Suprapubic skin (tissue), 4 donors: Measurements from ENCODE around the gene CREB5. TPM values are rescaled to one million over a fixed set of nuclear protein-coding genes. Genes with fewer than 3 reads are reported as not detected.
"Not testable (repeated sequence)": the region's sequence is repeated elsewhere in the genome, so short reads cannot be mapped to it uniquely, and the experiment has no call there.

Experiments
- DNase-seq, 2 donors: peaks; one replicate each; pipeline ENCODE4 v3.0.0-alpha.2; 2019; ENCODE audit warnings: low spot score in 2 of 2
- H3K27ac ChIP-seq: fragments of 200-600 bp; sonication (generic); one replicate; pipeline ENCODE4 v1.5.1; 2019
- H3K27me3 ChIP-seq: fragments of 200-600 bp; sonication (generic); one replicate; pipeline ENCODE4 v1.5.1; 2019
- H3K36me3 ChIP-seq: fragments of 200-600 bp; sonication (generic); one replicate; pipeline ENCODE4 v1.5.1; 2019
- H3K4me1 ChIP-seq: fragments of 200-600 bp; sonication (generic); one replicate; pipeline ENCODE4 v1.5.1; 2019
- H3K4me3 ChIP-seq: fragments of 200-600 bp; sonication (generic); one replicate; pipeline ENCODE4 v1.5.1; 2019; ENCODE audit warnings: mild to moderate bottlenecking
- H3K9me3 ChIP-seq: fragments of 200-600 bp; sonication (generic); one replicate; pipeline ENCODE4 v1.5.1; 2019
- CTCF ChIP-seq, 2 donors: fragments of 200-600 bp in 1 of 2; fragments of 450-650 bp in 1 of 2; sonication (generic) in 1 of 2; IDR thresholded peaks; one replicate each; pipeline ENCODE4 v1.5.1; 2016 to 2019; ENCODE audit warnings: antibody characterized with exemption in 2 of 2, mild to moderate bottlenecking in 1 of 2, moderate library complexity in 1 of 2
- EP300 ChIP-seq: sonication (generic); formaldehyde crosslinking; IDR thresholded peaks from one replicate; pipeline ENCODE4 v1.6.1; 2017; ENCODE audit warnings: antibody characterized with exemption
- POLR2A ChIP-seq, 2 donors: fragments of 450-650 bp; IDR thresholded peaks; one replicate each; pipeline ENCODE4 v1.6.1; 2017; ENCODE audit warnings: antibody characterized with exemption in 2 of 2, mild to moderate bottlenecking in 2 of 2, moderate library complexity in 2 of 2
- POLR2AphosphoS5 ChIP-seq, 3 donors: sonication (generic); formaldehyde crosslinking; IDR thresholded peaks; one replicate each; pipeline ENCODE4 v1.6.1; 2017; ENCODE audit warnings: antibody characterized with exemption in 3 of 3
- WGBS: methylation state at CpG from one replicate; pipeline ENCODE4 v1.1.5; 2018; 5-methylcytosine and 5-hydroxymethylcytosine counted together
- total RNA-seq, 4 donors: library from RNA; depleted of rRNA; stranded (reverse); fragments of >200 nt; gene quantifications; one replicate each; pipeline ENCODE4 v1.1.0, GENCODE V29; 2016

Gene CREB5
- total RNA-seq, 4 donors from 2014 or later: 6.2 to 12.1 (median 10.0) TPM

- Histone ChIP-seq H3K9me3 (peaks cover 6% of the 10 kb centered on the region), H3K4me3 (no peak overlapping the region), H3K27me3 (no peaks in the 10 kb centered on the region), H3K36me3 (no peaks in the 10 kb centered on the region), H3K4me1 (no peaks in the 10 kb centered on the region), H3K27ac (no peak overlapping the region)
- TF ChIP-seq POLR2AphosphoS5 (IDR thresholded peaks at IDR 0.05) (no peak), POLR2A (IDR thresholded peaks at IDR 0.05) (no peak), CTCF (IDR thresholded peaks at IDR 0.05) (no peak), EP300 (no peak)
- WGBS: 94% methylated on average over 3 of the region's 3 CpGs
- DNase-seq: no peak
Observed at GRCh38 chr7:28547115-28547514, 134.8 kb downstream of the CREB5 start.

- 82% methylated on average over 5 of the region's 5 CpGs for WGBS
- peaks cover 6% of the 10 kb centered on the region for H3K9me3 ChIP-seq
- TF ChIP-seq CTCF (IDR thresholded peaks at IDR 0.05): no peak
- TF ChIP-seq EP300: no peak
- TF ChIP-seq POLR2AphosphoS5 (IDR thresholded peaks at IDR 0.05): no peak
- TF ChIP-seq POLR2A (IDR thresholded peaks at IDR 0.05): no peak
- no peaks in the 10 kb centered on the region for H3K36me3 ChIP-seq
- DNase-seq: no peak
- no peaks in the 10 kb centered on the region for H3K4me1 ChIP-seq
- no peak overlapping the region for H3K4me3 ChIP-seq
- H3K27ac ChIP-seq: no peak overlapping the region
- no peaks in the 10 kb centered on the region for H3K27me3 ChIP-seq
Observed at GRCh38 chr7:28548416-28548815, 136.1 kb downstream of the CREB5 start.

GRCh38 chr7:28549998-28550397, 137.7 kb downstream of the CREB5 start:
- TF ChIP-seq POLR2AphosphoS5 (IDR thresholded peaks at IDR 0.05): no peak
- no peak for TF ChIP-seq CTCF (IDR thresholded peaks at IDR 0.05)
- TF ChIP-seq POLR2A (IDR thresholded peaks at IDR 0.05): no peak
- no peak for TF ChIP-seq EP300
- no peaks in the 10 kb centered on the region for H3K4me1 ChIP-seq
- DNase-seq: no peak
- H3K36me3 ChIP-seq: no peaks in the 10 kb centered on the region
- H3K27me3 ChIP-seq: no peaks in the 10 kb centered on the region
- no peak overlapping the region for H3K4me3 ChIP-seq
- H3K27ac ChIP-seq: no peak overlapping the region
- WGBS: 84% methylated on average over 2 of the region's 2 CpGs
- peaks cover 6% of the 10 kb centered on the region for H3K9me3 ChIP-seq

GRCh38 chr7:28550580-28551186, 138.4 kb downstream of the CREB5 start:
- 41% methylated on average over 7 of the region's 7 CpGs for WGBS
- H3K4me1 ChIP-seq: peaks cover 2% of the 10 kb centered on the region
- no peak overlapping the region for H3K27ac ChIP-seq
- H3K4me3 ChIP-seq: no peak overlapping the region
- TF ChIP-seq CTCF (IDR thresholded peaks at IDR 0.05): no peak
- no peak for TF ChIP-seq POLR2AphosphoS5 (IDR thresholded peaks at IDR 0.05)
- TF ChIP-seq EP300: no peak
- no peak for TF ChIP-seq POLR2A (IDR thresholded peaks at IDR 0.05)
- no peak for DNase-seq
- H3K9me3 ChIP-seq: peaks cover 6% of the 10 kb centered on the region
- no peaks in the 10 kb centered on the region for H3K27me3 ChIP-seq
- no peaks in the 10 kb centered on the region for H3K36me3 ChIP-seq

GRCh38 chr7:28551331-28551730, 139.0 kb downstream of the CREB5 start:
- H3K4me3 ChIP-seq: no peak overlapping the region
- 30% methylated on average over 5 of the region's 5 CpGs for WGBS
- no peak overlapping the region for H3K27ac ChIP-seq
- H3K36me3 ChIP-seq: no peaks in the 10 kb centered on the region
- no peak for DNase-seq
- no peaks in the 10 kb centered on the region for H3K27me3 ChIP-seq
- H3K4me1 ChIP-seq: peaks cover 5% of the 10 kb centered on the region
- peaks cover 4% of the 10 kb centered on the region for H3K9me3 ChIP-seq
- TF ChIP-seq POLR2AphosphoS5 (IDR thresholded peaks at IDR 0.05) (no peak), CTCF (IDR thresholded peaks at IDR 0.05) (no peak), EP300 (no peak), POLR2A (IDR thresholded peaks at IDR 0.05) (no peak)

- not testable (repeated sequence) for H3K36me3 ChIP-seq
Observed at GRCh38 chr7:28551766-28552165, 139.4 kb downstream of the CREB5 start.

More at GRCh38 chr7:28551766-28552165, 139.4 kb downstream of the CREB5 start:
- H3K27ac ChIP-seq, H3K4me3 ChIP-seq, H3K27me3 ChIP-seq, H3K9me3 ChIP-seq, DNase-seq, H3K4me1 ChIP-seq: not testable (repeated sequence)
- WGBS: 81% methylated on average over 1 of the region's 1 CpG
